GM23248 (cell line): ENCODE measurements around the gene KMT2B. TPM values are rescaled to one million over a fixed set of nuclear protein-coding genes. Genes with fewer than 3 reads are reported as not detected.
A peak's percentile ranks its signal among the peaks of the same experiment; 100 is the strongest.

Experiments used
- DNase-seq: peaks from one replicate; pipeline ENCODE4 v3.0.0-alpha.2; 2015
- H2AFZ ChIP-seq: fragments of 200-600 bp; sonication (generic); 2 replicates; pipeline ENCODE4 v1.6.1; 2016; ENCODE audit warnings: antibody characterized with exemption
- H3F3A ChIP-seq: fragments of 200-600 bp; sonication (generic); 2 replicates; pipeline ENCODE4 v1.6.1; 2016; ENCODE audit warnings: mild to moderate bottlenecking, antibody characterized with exemption, mixed run types; ENCODE audit not compliant: insufficient read depth
- H3K27ac ChIP-seq: fragments of 200-600 bp; sonication (generic); 2 replicates; pipeline ENCODE4 v1.5.1; 2016; ENCODE audit warnings: mild to moderate bottlenecking
- H3K27me3 ChIP-seq: fragments of 200-600 bp; sonication (generic); replicated peaks from 2 replicates; pipeline ENCODE4 v1.6.1; 2016; ENCODE audit warnings: mild to moderate bottlenecking; ENCODE audit not compliant: insufficient read depth
- H3K36me3 ChIP-seq: fragments of 200-600 bp; sonication (generic); 2 replicates; pipeline ENCODE4 v1.6.1; 2016; ENCODE audit warnings: low read depth, mild to moderate bottlenecking
- H3K4me1 ChIP-seq: fragments of 200-600 bp; sonication (generic); 2 replicates; pipeline ENCODE4 v1.6.1; 2016; ENCODE audit warnings: mild to moderate bottlenecking; ENCODE audit not compliant: insufficient read depth
- H3K4me2 ChIP-seq: fragments of 200-600 bp; sonication (generic); one replicate; pipeline ENCODE4 v1.6.1; 2016; ENCODE audit warnings: mild to moderate bottlenecking; ENCODE audit not compliant: unreplicated experiment
- H3K4me3 ChIP-seq: fragments of 200-600 bp; sonication (generic); 2 replicates; pipeline ENCODE4 v1.5.1; 2016; ENCODE audit warnings: mild to moderate bottlenecking
- H3K79me2 ChIP-seq: fragments of 200-600 bp; sonication (generic); 2 replicates; pipeline ENCODE4 v1.6.1; 2016; ENCODE audit warnings: mild to moderate bottlenecking; ENCODE audit not compliant: insufficient read depth
- H3K9ac ChIP-seq: fragments of 200-600 bp; sonication (generic); 2 replicates; pipeline ENCODE4 v1.6.1; 2016; ENCODE audit warnings: mild to moderate bottlenecking
- H3K9me2 ChIP-seq: fragments of 200-600 bp; sonication (generic); 2 replicates; pipeline ENCODE4 v1.6.1; 2016; ENCODE audit warnings: mixed run types, mild to moderate bottlenecking, moderate library complexity; ENCODE audit not compliant: insufficient read depth
- H3K9me3 ChIP-seq: fragments of 200-600 bp; sonication (generic); one replicate; pipeline ENCODE4 v1.6.1; 2017; ENCODE audit warnings: low read depth
- H4K20me1 ChIP-seq: fragments of 200-600 bp; sonication (generic); 2 replicates; pipeline ENCODE4 v1.6.0; 2016; ENCODE audit not compliant: insufficient read depth
- EZH2 ChIP-seq: fragments of 200-600 bp; sonication (generic); IDR thresholded peaks from 2 replicates; pipeline ENCODE4 v1.6.1; 2018; ENCODE audit warnings: antibody characterized with exemption, mild to moderate bottlenecking; ENCODE audit not compliant: insufficient read depth, poor library complexity, severe bottlenecking
- EZH2phosphoT487 ChIP-seq: fragments of 200-600 bp; sonication (generic); IDR thresholded peaks from 2 replicates; pipeline ENCODE4 v1.6.1; 2018; ENCODE audit warnings: antibody characterized with exemption, moderate library complexity, mild to moderate bottlenecking, low read depth; ENCODE audit not compliant: insufficient read depth
- WGBS, 2 experiments: methylation state at CpG; one replicate each; pipeline ENCODE4 v1.1.6; 2015 to 2017; ENCODE audit warnings: low lambda C conversion rate in 2 of 2, low coverage in 1 of 2; ENCODE audit errors: missing lambda C conversion rate in 2 of 2; 5-methylcytosine and 5-hydroxymethylcytosine counted together
- in situ Hi-C: fragments of 300-500 bp; cut with MboI; formaldehyde crosslinking; loops from 2 replicates; pipeline ENCODE4 v1.15.0; 2020
- polyA plus RNA-seq: library from polyadenylated mRNA; unstranded; fragments of >200 nt; fragmentation: Nextera tagmentation; extraction: Ambion mirVana; gene quantifications from 2 replicates; pipeline ENCODE4 v1.2.1, GENCODE V29; 2016
- total RNA-seq: library from RNA; depleted of rRNA; stranded (reverse); fragments of >200 nt; shearing (Covaris generic); gene quantifications from 2 replicates; pipeline ENCODE4 v1.2.3, GENCODE V29; 2014

KMT2B gene
- total and polyA plus RNA-seq, 2 experiments from 2014 or later, result 4.1 to 7.5 TPM

DNA sequence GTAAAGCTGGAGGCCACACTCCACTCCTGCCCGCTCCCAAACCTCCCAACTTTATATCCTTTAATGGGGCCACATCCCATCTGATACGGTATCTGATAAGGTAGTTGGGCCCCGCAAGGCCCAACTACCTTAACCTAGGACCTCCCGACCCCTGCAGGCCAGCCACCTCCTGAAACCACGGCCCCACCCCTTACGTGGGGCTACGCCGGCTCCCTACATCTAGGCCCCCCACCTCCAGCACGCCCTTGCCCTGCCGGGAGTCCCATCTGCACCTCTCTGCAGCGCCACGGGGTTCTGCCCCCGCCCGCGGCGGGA lies 22.3 kb downstream of the KMT2B start:
- Histone ChIP-seq H3K4me1 (no peaks in the 10 kb centered on the region), H3K36me3 (no peaks in the 10 kb centered on the region; the same call in 1 of the 2 replicates), H3K9ac (peak overlapping the region; percentile 72), H3K9me3 (no peaks in the 10 kb centered on the region), H3K4me3 (peak overlapping the region; percentile 83), H3K9me2 (no peaks in the 10 kb centered on the region), H4K20me1 (no peaks in the 10 kb centered on the region), H2AFZ (peak overlapping the region; percentile 79), H3K27me3 (no peaks in the 10 kb centered on the region), H3K4me2 (peak overlapping the region; percentile 86), H3K79me2 (peaks cover 7% of the 10 kb centered on the region; the same call in 1 of the 2 replicates), H3K27ac (peak overlapping the region; percentile 56), H3F3A (peaks cover 21% of the 10 kb centered on the region; the same call in 1 of the 2 replicates)
- TF ChIP-seq EZH2 (no peak), EZH2phosphoT487 (no peak)
- 9 to 10% methylated on average over 16 of the region's 16 CpGs for WGBS, 2 experiments
- in situ Hi-C loops, result no loop called here
- DNase-seq, result no peak

DNA sequence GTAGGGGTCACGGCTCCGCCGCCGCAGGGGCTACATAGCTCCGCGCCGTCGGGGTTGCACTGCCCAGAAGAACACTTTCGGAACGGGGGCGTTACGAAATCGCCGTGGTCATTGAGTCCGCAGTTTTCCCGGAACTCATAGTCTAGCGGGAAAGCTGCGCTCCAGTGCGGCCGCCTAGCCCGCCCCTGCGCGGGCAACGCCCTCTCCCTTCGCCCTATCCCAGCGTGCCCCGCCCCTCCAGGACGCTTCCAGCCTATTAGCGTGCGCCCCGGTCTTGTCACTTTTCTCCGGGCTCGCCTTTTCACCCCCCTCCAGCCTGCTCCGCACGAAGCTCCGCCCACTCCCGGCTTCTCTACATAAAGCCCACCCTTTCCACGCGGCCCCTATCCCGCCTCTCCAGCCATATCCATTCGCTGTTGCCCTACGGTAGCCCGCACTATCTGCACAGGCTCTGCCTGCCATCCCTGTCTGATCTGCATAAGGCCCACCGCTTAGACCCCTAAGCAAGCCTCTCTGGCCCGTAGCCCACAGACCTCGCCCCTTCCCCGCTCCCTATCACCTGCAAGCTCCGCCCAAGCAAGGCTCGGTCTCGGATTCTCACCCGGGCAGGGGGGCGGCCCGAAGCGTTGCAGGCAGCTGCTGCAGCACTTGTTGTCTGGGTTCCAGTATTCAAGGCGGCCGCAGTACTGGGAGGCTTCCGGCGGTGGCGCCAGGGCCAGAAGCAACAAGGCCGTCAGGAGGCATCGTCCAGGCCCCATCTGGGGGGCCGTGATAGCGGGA lies 22.8 kb downstream of the KMT2B start:
- no peaks in the 10 kb centered on the region for H4K20me1 ChIP-seq
- H3K9me3 ChIP-seq, result no peaks in the 10 kb centered on the region
- TF ChIP-seq EZH2, result no peak
- TF ChIP-seq EZH2phosphoT487, result no peak
- H3K4me1 ChIP-seq, result no peaks in the 10 kb centered on the region
- H3K9me2 ChIP-seq, result no peaks in the 10 kb centered on the region
- H3K4me3 ChIP-seq, result peak overlapping the region; percentile 83
- WGBS, 2 experiments, result 2% methylated on average over 48 to 62 of the region's 63 CpGs
- no peaks in the 10 kb centered on the region; the same call in 1 of the 2 replicates for H3K36me3 ChIP-seq
- H3F3A ChIP-seq, result peaks cover 21% of the 10 kb centered on the region; the same call in 1 of the 2 replicates
- peak; percentile 99 for DNase-seq
- H3K9ac ChIP-seq, result peak overlapping the region; percentile 72
- peaks cover 9% of the 10 kb centered on the region for H3K79me2 ChIP-seq
- H3K27ac ChIP-seq, result peak overlapping the region; percentile 56
- no peaks in the 10 kb centered on the region for H3K27me3 ChIP-seq
- in situ Hi-C loops, result no loop called here
- H3K4me2 ChIP-seq, result peak overlapping the region; percentile 93
- H2AFZ ChIP-seq, result peak overlapping the region; percentile 92

DNA sequence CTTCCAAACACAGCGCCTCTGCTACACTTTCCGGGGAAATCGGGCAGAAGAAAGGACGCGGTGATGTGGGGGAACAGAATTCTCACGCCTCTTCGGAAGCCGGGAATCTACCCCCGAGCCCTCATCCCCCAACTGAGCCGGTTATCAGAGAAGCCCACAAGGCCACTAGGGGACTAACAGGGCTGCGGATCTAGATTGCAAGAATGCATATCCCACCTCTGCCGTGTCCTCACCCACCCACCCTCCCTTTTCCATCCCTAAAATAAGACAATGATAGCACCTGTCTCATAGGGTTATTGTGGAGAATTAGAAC lies 23.4 kb downstream of the KMT2B start:
- H3K4me3 ChIP-seq, result peak overlapping the region; percentile 83
- peak overlapping the region; percentile 49 for H3K27ac ChIP-seq
- H3K4me2 ChIP-seq, result peak overlapping the region; percentile 93
- H3K4me1 ChIP-seq, result 0 out of 2 replicates have a peak, but pooled peaks cover under 1% of the 10 kb centered on the region
- WGBS, 2 experiments, result 4% methylated on average over 11 to 12 of the region's 12 CpGs
- no peaks in the 10 kb centered on the region for H4K20me1 ChIP-seq
- DNase-seq, result no peak
- H3K9ac ChIP-seq, result peak overlapping the region; percentile 62
- peak overlapping the region; percentile 92 for H2AFZ ChIP-seq
- no peaks in the 10 kb centered on the region for H3K9me3 ChIP-seq
- H3K36me3 ChIP-seq, result no peaks in the 10 kb centered on the region; the same call in 1 of the 2 replicates
- H3F3A ChIP-seq, result peaks cover 21% of the 10 kb centered on the region; the same call in 1 of the 2 replicates
- no peaks in the 10 kb centered on the region for H3K9me2 ChIP-seq
- H3K79me2 ChIP-seq, result peaks cover 15% of the 10 kb centered on the region
- TF ChIP-seq EZH2 (no peak), EZH2phosphoT487 (no peak)
- no peaks in the 10 kb centered on the region for H3K27me3 ChIP-seq
- in situ Hi-C loops, result no loop called here

DNA sequence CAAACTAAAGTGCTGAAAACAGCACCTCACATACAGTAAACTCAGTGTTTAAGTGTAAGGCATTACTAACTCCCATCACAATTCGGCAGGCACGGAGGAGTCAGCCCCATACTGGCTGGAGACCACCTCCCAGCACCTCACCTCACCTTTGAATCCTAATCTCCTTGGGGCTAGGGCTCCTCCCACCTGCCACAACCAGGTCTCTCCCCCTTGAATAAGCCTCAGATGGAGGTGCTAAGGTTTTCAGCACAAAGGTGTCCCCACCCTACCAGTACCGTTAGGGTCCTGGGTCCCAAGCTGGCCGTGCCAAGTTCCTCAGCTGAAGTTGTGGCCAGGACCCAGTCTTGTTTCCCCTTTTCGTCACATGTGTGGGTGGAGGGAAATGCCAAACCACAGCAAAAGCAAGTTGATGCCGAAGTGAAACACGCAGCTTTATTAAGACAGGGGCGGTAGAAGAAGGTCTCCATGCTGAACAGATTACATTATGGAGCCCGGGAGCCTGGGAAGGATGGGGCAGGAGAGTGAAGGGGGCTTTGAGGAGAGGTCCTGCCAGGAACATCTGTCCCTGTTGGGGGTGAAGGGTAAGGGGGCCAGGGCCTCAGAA lies 24.4 kb downstream of the KMT2B start, which contains the start of gene IGFLR1:
TSS of gene IGFLR1 (minus strand) at position 332 of the 604 bp plus-strand sequence. CDS start 1,272 bp downstream, outside the sequence.
- DNase-seq, result no peak
- no peak within 1 kb of the TSS for H3K9ac ChIP-seq
- 89% methylated on average over 9 of the region's 9 CpGs for WGBS, 2 experiments
- H3K79me2 ChIP-seq, result peaks cover 25% of the 10 kb centered on the region
- no peaks in the 10 kb centered on the region for H3K9me2 ChIP-seq
- in situ Hi-C loops, result no loop called here
- H2AFZ ChIP-seq, result no peak within 1 kb of the TSS
- H3K27me3 ChIP-seq, result no peaks in the 10 kb centered on the region
- no peak within 1 kb of the TSS for H3K27ac ChIP-seq
- no peaks in the 10 kb centered on the region for H3K36me3 ChIP-seq
- H3K4me3 ChIP-seq, result no peak within 1 kb of the TSS
- H3K9me3 ChIP-seq, result no peaks in the 10 kb centered on the region
- H3K4me2 ChIP-seq, result no peak within 1 kb of the TSS
- 0 out of 2 replicates have a peak, but pooled peaks cover 9% of the 10 kb centered on the region for H3K4me1 ChIP-seq
- TF ChIP-seq EZH2 (no peak), EZH2phosphoT487 (no peak)
- H4K20me1 ChIP-seq, result no peaks in the 10 kb centered on the region
- H3F3A ChIP-seq, result peaks cover 21% of the 10 kb centered on the region; the same call in 1 of the 2 replicates
